ENCODE measurements around the gene DHRS3. TPM values are rescaled to one million over a fixed set of nuclear protein-coding genes. Genes with fewer than 3 reads are reported as not detected.

DHRS3 gene
- polyA plus RNA-seq, 5 donors: 31.0 to 49.4 (median 43.0) TPM

- DNase-seq: no peak
These were observed 96.9 kb downstream of the DHRS3 start for GRCh38 chr1:12521096-12521495.

GRCh38 chr1:12519693-12520364, 98.2 kb downstream of the DHRS3 start:
- no peak for DNase-seq

- DNase-seq: no peak
These were observed 98.9 kb downstream of the DHRS3 start for GRCh38 chr1:12518931-12519692.

Other genes with a start within 250 kb of the DHRS3 start
- gene AADACL4, start 25.9 kb upstream of the DHRS3 start, polyA plus RNA-seq (ENCODE audit: insufficient read depth in 1 of 5, insufficient read length in 5 of 5, low replicate concordance in 1 of 5): under 1 TPM in 2 of 5 donors, not detected in 3; 0.09 to 0.15 TPM
- not detected for gene AADACL3, start 97.9 kb upstream of the DHRS3 start, polyA plus RNA-seq (ENCODE audit: insufficient read depth in 1 of 5, insufficient read length in 5 of 5, low replicate concordance in 1 of 5)
- 1 to 10 TPM in 4 of 5 donors, under 1 TPM in 1; 0.26 to 3.0 (median 1.7) TPM for gene CFAP107, start 128.0 kb upstream of the DHRS3 start, polyA plus RNA-seq (ENCODE audit: insufficient read depth in 1 of 5, insufficient read length in 5 of 5, low replicate concordance in 1 of 5)
- gene PRAMEF12, start 155.5 kb upstream of the DHRS3 start, polyA plus RNA-seq (ENCODE audit: insufficient read depth in 1 of 5, insufficient read length in 5 of 5, low replicate concordance in 1 of 5): not detected
- not detected for gene PRAMEF1, start 173.2 kb upstream of the DHRS3 start, polyA plus RNA-seq (ENCODE audit: insufficient read depth in 1 of 5, insufficient read length in 5 of 5, low replicate concordance in 1 of 5)
- not detected for gene PRAMEF11, start 213.2 kb upstream of the DHRS3 start, polyA plus RNA-seq (ENCODE audit: insufficient read depth in 1 of 5, insufficient read length in 5 of 5, low replicate concordance in 1 of 5)
- under 1 TPM in 3 of 5 donors, not detected in 2; 0.15 to 0.28 (median 0.23) TPM for gene HNRNPCL1, start 230.5 kb upstream of the DHRS3 start, polyA plus RNA-seq (ENCODE audit: insufficient read depth in 1 of 5, insufficient read length in 5 of 5, low replicate concordance in 1 of 5)
- gene PRAMEF2, start 238.9 kb upstream of the DHRS3 start, polyA plus RNA-seq (ENCODE audit: insufficient read depth in 1 of 5, insufficient read length in 5 of 5, low replicate concordance in 1 of 5): not detected

Measured in right lung (tissue), 5 donors.